RWPE2 (cell line): ENCODE measurements around the gene OTOA.

Experiments
- ATAC-seq: fragments of 200-7000 bp; cut with Tn5 transposase; 3 replicates; pipeline ENCODE4 v1.9.1; 2021; ENCODE audit warnings: low read depth
- DNase-seq: peaks from one replicate; pipeline ENCODE4 v3.0.0-alpha.2; 2020; ENCODE audit warnings: low spot score
- H3K27ac ChIP-seq: fragments of 450-650 bp; 2 replicates; pipeline ENCODE4 v1.5.1; 2017; ENCODE audit warnings: mild to moderate bottlenecking; ENCODE audit not compliant: poor library complexity, severe bottlenecking
- H3K27me3 ChIP-seq: fragments of 250-450 bp; sonication (Bioruptor Pico); 2 replicates; pipeline ENCODE4 v1.5.1; 2021; ENCODE audit warnings: mild to moderate bottlenecking, moderate library complexity; ENCODE audit not compliant: insufficient read depth, poor library complexity, severe bottlenecking
- H3K36me3 ChIP-seq: fragments of 250-450 bp; sonication (Bioruptor Pico); 2 replicates; pipeline ENCODE4 v1.5.1; 2020; ENCODE audit warnings: low read depth, mild to moderate bottlenecking, moderate library complexity
- H3K4me1 ChIP-seq: fragments of 250-450 bp; sonication (Bioruptor Pico); 2 replicates; pipeline ENCODE4 v1.5.1; 2021; ENCODE audit warnings: mild to moderate bottlenecking, moderate library complexity; ENCODE audit not compliant: insufficient read depth, poor library complexity, severe bottlenecking
- H3K4me3 ChIP-seq: fragments of 250-450 bp; sonication (Bioruptor Pico); 2 replicates; pipeline ENCODE4 v1.5.1; 2021; ENCODE audit warnings: mild to moderate bottlenecking, moderate library complexity; ENCODE audit not compliant: severe bottlenecking
- H3K9me3 ChIP-seq: fragments of 250-450 bp; sonication (Bioruptor Pico); 2 replicates; pipeline ENCODE4 v1.5.1; 2021; ENCODE audit warnings: mild to moderate bottlenecking, moderate library complexity; ENCODE audit not compliant: severe bottlenecking
- TF ChIP-seq, protein P1 (sequence below): fragments of 450-650 bp; IDR thresholded peaks from one replicate; pipeline ENCODE4 v1.5.1; 2017; ENCODE audit warnings: mild to moderate bottlenecking, moderate library complexity; ENCODE audit not compliant: poor library complexity, severe bottlenecking

OTOA gene

DNA sequence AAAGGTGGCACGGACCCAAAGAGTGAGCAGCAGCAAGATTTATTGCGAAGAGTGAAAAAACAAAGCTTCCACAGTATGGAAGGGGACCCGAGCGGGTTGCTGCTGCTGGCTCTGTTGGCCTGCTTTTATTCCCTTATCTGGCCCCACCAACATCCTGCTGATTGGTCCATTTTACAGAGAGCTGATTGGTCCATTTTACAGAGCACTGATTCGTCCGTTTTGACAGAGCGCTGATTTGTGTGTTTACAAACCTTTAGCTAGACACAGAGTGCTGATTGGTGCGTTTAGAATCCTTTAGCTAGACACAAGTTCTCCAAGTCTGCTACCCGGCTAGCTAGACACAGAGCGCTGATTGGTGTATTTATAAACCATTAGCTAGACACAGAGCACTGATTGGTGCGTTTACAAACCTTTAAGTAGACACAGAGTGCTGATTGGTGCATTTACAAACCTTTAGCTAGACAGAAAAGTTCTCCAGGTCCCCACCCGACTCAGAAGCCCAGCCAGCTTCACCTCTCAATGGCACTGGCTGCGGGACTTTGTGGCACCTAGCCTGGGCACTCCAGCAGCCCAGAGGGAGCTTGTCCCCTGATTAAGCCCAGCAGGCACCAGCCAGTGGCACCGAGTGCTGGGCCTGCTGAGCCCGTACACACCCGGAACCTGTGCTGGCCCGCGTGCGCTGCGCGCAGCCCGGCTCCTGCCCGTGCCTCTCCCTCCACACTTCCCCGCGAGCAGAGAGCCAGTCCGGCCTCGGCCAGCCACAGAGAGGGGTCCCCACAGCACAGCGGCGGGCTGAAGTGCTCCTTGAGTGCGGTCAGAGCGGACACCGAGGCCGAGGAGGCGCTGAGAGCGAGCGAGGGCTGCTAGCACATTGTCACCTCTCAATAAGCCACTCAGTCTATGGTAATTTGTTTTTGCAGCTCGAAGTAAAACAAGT, 26.5 kb upstream of the OTOA start:
- Histone ChIP-seq H3K27me3 (no peaks in the 10 kb centered on the region), H3K36me3 (0 out of 2 replicates have a peak, but pooled peaks cover 4% of the 10 kb centered on the region), H3K4me1 (peaks cover 17% of the 10 kb centered on the region), H3K27ac (peak overlapping the region; percentile 84), H3K4me3 (no peak overlapping the region), H3K9me3 (no peaks in the 10 kb centered on the region)
- ATAC-seq (no peak), DNase-seq (no peak)
- TF ChIP-seq, protein P1, sequence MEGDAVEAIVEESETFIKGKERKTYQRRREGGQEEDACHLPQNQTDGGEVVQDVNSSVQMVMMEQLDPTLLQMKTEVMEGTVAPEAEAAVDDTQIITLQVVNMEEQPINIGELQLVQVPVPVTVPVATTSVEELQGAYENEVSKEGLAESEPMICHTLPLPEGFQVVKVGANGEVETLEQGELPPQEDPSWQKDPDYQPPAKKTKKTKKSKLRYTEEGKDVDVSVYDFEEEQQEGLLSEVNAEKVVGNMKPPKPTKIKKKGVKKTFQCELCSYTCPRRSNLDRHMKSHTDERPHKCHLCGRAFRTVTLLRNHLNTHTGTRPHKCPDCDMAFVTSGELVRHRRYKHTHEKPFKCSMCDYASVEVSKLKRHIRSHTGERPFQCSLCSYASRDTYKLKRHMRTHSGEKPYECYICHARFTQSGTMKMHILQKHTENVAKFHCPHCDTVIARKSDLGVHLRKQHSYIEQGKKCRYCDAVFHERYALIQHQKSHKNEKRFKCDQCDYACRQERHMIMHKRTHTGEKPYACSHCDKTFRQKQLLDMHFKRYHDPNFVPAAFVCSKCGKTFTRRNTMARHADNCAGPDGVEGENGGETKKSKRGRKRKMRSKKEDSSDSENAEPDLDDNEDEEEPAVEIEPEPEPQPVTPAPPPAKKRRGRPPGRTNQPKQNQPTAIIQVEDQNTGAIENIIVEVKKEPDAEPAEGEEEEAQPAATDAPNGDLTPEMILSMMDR = no peak

DNA sequence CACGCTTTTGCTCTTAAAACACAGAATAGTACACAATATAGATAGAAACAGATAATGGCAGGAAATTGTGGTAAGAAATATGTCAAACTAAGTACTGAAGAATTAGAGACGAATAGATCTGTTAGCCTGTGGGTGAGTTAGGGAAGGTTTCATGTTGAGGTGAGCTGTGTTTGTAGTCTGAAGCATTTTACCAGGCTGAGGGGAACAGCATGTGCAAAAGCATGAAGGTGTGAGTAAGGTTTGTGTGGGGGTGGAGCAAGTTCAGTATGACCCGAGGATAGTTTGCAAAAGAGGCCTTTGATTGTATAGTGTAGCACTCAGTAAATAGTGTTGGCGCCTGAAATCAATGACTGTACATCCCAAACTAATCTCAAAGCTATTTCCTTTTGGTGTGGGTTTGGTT, 25.2 kb upstream of the OTOA start:
- no peak overlapping the region for H3K4me3 ChIP-seq
- H3K27ac ChIP-seq = peak overlapping the region; percentile 84
- ATAC-seq = peak; percentile 99
- no peak for DNase-seq
- no peaks in the 10 kb centered on the region for H3K27me3 ChIP-seq
- TF ChIP-seq, protein P1 = no peak
- peaks cover 17% of the 10 kb centered on the region for H3K4me1 ChIP-seq
- H3K36me3 ChIP-seq = peaks cover 16% of the 10 kb centered on the region
- H3K9me3 ChIP-seq = no peaks in the 10 kb centered on the region

DNA sequence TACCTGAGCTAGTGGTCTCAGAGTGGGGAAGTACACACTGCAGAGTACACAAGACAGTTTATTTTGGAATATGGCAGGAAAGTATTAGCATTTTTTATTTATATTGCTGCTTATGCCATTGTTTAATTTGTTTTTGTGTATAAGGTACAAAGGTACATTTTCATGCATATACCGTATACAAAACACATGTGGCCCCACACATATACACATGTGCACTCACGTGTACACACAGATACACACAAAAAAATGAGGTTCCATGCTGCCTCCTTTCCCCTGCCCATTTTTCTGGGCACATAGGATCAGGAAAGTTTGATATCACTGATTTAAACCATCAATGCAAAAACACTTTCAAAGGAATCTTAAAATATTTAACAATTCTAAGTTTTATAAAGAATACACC, 24.3 kb upstream of the OTOA start:
- DNase-seq (no peak), ATAC-seq (no peak)
- H3K27ac ChIP-seq = peak overlapping the region; percentile 84
- TF ChIP-seq, protein P1 = no peak
- peaks cover 17% of the 10 kb centered on the region for H3K4me1 ChIP-seq
- peaks cover 19% of the 10 kb centered on the region for H3K36me3 ChIP-seq
- H3K4me3 ChIP-seq = no peak overlapping the region
- H3K9me3 ChIP-seq = no peaks in the 10 kb centered on the region
- no peaks in the 10 kb centered on the region for H3K27me3 ChIP-seq

DNA sequence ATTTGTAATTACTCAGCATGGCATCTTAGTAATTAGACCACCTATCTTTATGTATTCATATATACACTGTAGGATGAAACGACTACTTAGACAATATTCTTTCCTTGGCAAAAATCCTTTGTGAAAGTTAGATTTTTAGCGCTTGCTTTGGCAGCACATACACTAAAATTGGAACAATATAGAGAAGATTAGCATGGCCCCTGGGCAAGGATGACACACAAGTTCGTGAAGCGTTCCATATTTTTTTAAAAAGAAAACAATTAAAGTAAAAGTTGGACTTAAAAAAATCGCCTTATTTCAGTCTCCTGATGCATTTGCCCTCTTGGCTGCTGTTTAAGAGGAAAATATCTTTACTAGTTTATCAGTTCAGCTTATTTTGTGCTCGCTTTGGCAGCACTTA, 21.9 kb upstream of the OTOA start:
- TF ChIP-seq, protein P1 = no peak
- no peaks in the 10 kb centered on the region for H3K27me3 ChIP-seq
- H3K4me1 ChIP-seq = peaks cover 17% of the 10 kb centered on the region
- ATAC-seq (no peak), DNase-seq (no peak)
- no peaks in the 10 kb centered on the region for H3K9me3 ChIP-seq
- H3K36me3 ChIP-seq = peaks cover 19% of the 10 kb centered on the region
- H3K27ac ChIP-seq = no peak overlapping the region
- H3K4me3 ChIP-seq = no peak overlapping the region

DNA sequence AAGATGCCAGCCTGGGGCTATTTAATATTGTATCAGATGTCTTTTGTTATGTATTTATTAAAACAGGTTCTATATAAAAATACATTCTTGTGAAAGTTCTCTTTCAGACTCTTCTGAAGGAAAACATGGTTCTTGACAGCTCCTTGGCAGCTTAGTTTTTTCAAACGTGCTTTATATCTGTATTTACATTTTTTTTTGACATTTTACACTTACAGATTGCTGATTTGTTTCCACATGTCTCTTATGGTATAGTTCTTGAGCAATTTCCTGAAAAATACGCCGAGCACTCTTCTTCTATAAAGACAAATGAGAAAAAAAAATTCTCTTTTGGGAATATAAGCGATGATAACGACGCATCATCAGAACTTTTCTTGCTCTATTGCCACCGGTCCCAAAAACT, 20.9 kb upstream of the OTOA start:
- H3K27me3 ChIP-seq = no peaks in the 10 kb centered on the region
- H3K4me3 ChIP-seq = no peak overlapping the region
- no peak overlapping the region for H3K27ac ChIP-seq
- H3K4me1 ChIP-seq = peaks cover 17% of the 10 kb centered on the region
- H3K9me3 ChIP-seq = no peaks in the 10 kb centered on the region
- DNase-seq = no peak
- ATAC-seq = no peak
- TF ChIP-seq, protein P1 = no peak
- peaks cover 19% of the 10 kb centered on the region for H3K36me3 ChIP-seq
